Mesenchymal stem cell (in vitro differentiated cells and primary cell): ENCODE data around the gene GRHL1.

Source experiments
- DNase-seq: peaks from one replicate; pipeline ENCODE4 v3.0.0-alpha.2; 2013
- H2AFZ ChIP-seq: one replicate; pipeline ENCODE4 v1.6.1; 2013; ENCODE audit warnings: low read depth, mild to moderate bottlenecking, control low read depth, inconsistent platforms, low read length, moderate library complexity
- H2AK5ac ChIP-seq: 2 replicates; pipeline ENCODE4 v1.6.1; 2013; ENCODE audit warnings: low read length, moderate library complexity, mild to moderate bottlenecking, inconsistent platforms; ENCODE audit not compliant: severe bottlenecking
- H2BK120ac ChIP-seq: one replicate; pipeline ENCODE4 v1.6.1; 2013; ENCODE audit warnings: low read depth, mild to moderate bottlenecking, inconsistent platforms, low read length, moderate library complexity
- H2BK12ac ChIP-seq, 2 experiments: one replicate each; pipeline ENCODE4 v1.6.1; 2013; ENCODE audit warnings: inconsistent platforms in 2 of 2, low read length in 2 of 2, mild to moderate bottlenecking in 2 of 2, moderate library complexity in 2 of 2, control low read depth in 1 of 2
- H2BK15ac ChIP-seq: one replicate; pipeline ENCODE4 v1.6.1; 2013; ENCODE audit warnings: mild to moderate bottlenecking, low read depth, inconsistent platforms; ENCODE audit not compliant: poor library complexity, severe bottlenecking
- H2BK5ac ChIP-seq: 2 replicates; pipeline ENCODE4 v1.6.1; 2013; ENCODE audit warnings: low read depth, mild to moderate bottlenecking, low read length, control low read depth, inconsistent platforms; ENCODE audit not compliant: poor library complexity, severe bottlenecking
- H3K14ac ChIP-seq, 2 experiments: one replicate each; pipeline ENCODE4 v1.6.1; 2013; ENCODE audit warnings: inconsistent platforms in 2 of 2, low read length in 2 of 2, control low read depth in 1 of 2, mild to moderate bottlenecking in 1 of 2, moderate library complexity in 1 of 2
- H3K18ac ChIP-seq, 2 experiments: one replicate each; pipeline ENCODE4 v1.6.1; 2013; ENCODE audit warnings: inconsistent platforms in 2 of 2, low read length in 2 of 2, control low read depth in 1 of 2, low read depth in 1 of 2, mild to moderate bottlenecking in 1 of 2
- H3K23ac ChIP-seq, 2 experiments: one replicate each; pipeline ENCODE4 v1.6.1; 2013; ENCODE audit warnings: inconsistent platforms in 2 of 2, low read length in 2 of 2, mild to moderate bottlenecking in 2 of 2, moderate library complexity in 2 of 2, control low read depth in 1 of 2
- H3K27ac ChIP-seq: 2 replicates; pipeline ENCODE4 v1.5.1; 2013; ENCODE audit warnings: mild to moderate bottlenecking, moderate library complexity, low read length, control low read depth, inconsistent platforms; ENCODE audit not compliant: poor library complexity, severe bottlenecking
- H3K27me3 ChIP-seq, 2 experiments: 2 replicates each; pipeline versions ENCODE4 v1.6.1 to v1.7.0; 2013; ENCODE audit warnings: low read length in 2 of 2, mild to moderate bottlenecking in 2 of 2, moderate library complexity in 2 of 2, control low read depth in 1 of 2, inconsistent platforms in 1 of 2; ENCODE audit not compliant: control insufficient read depth in 1 of 2, insufficient read depth in 1 of 2
- H3K36me3 ChIP-seq, 2 experiments: 2 replicates each; pipeline versions ENCODE4 v1.6.1 to v1.7.0; 2013; ENCODE audit warnings: low read length in 2 of 2, control low read depth in 1 of 2, inconsistent platforms in 1 of 2, low read depth in 1 of 2, mild to moderate bottlenecking in 1 of 2; ENCODE audit not compliant: insufficient read depth in 2 of 2, control insufficient read depth in 1 of 2
- H3K4ac ChIP-seq, 2 experiments: one replicate each; pipeline ENCODE4 v1.6.1; 2013; ENCODE audit warnings: inconsistent platforms in 2 of 2, low read length in 2 of 2, mild to moderate bottlenecking in 2 of 2, moderate library complexity in 2 of 2, control low read depth in 1 of 2, low read depth in 1 of 2
- H3K4me1 ChIP-seq: 2 replicates; pipeline ENCODE4 v1.6.1; 2013; ENCODE audit warnings: low read depth, low read length, control low read depth; ENCODE audit not compliant: control insufficient read depth, insufficient read depth
- H3K4me2 ChIP-seq: 2 replicates; pipeline ENCODE4 v1.6.1; 2013; ENCODE audit warnings: low read length, mild to moderate bottlenecking, inconsistent platforms; ENCODE audit not compliant: poor library complexity, severe bottlenecking
- H3K4me3 ChIP-seq, 2 experiments: 2 replicates each; pipeline versions ENCODE4 v1.5.1 to v1.7.0; 2013; ENCODE audit warnings: low read length in 2 of 2, mild to moderate bottlenecking in 2 of 2, control low read depth in 1 of 2, low read depth in 1 of 2; ENCODE audit not compliant: insufficient read depth in 1 of 2
- H3K79me1 ChIP-seq: replicated peaks from 2 replicates; pipeline ENCODE4 v1.6.1; 2013; ENCODE audit warnings: mild to moderate bottlenecking, control low read depth, low read length, inconsistent platforms; ENCODE audit not compliant: poor library complexity, severe bottlenecking
- H3K9ac ChIP-seq: 2 replicates; pipeline ENCODE4 v1.7.0; 2013; ENCODE audit warnings: mild to moderate bottlenecking, low read length, moderate library complexity
- H3K9me3 ChIP-seq: 2 replicates; pipeline ENCODE4 v1.7.0; 2013; ENCODE audit warnings: mild to moderate bottlenecking, low read length; ENCODE audit not compliant: control insufficient read depth
- H4K8ac ChIP-seq: one replicate; pipeline ENCODE4 v1.6.1; 2013; ENCODE audit warnings: inconsistent platforms, mild to moderate bottlenecking, low read length, moderate library complexity
- H4K91ac ChIP-seq: one replicate; pipeline ENCODE4 v1.6.1; 2013; ENCODE audit warnings: mild to moderate bottlenecking, low read length, inconsistent platforms
- WGBS: methylation state at CpG from one replicate; pipeline ENCODE4 v1.1.7; 2013; ENCODE audit warnings: mixed read lengths; 5-methylcytosine and 5-hydroxymethylcytosine counted together

Gene GRHL1

DNA sequence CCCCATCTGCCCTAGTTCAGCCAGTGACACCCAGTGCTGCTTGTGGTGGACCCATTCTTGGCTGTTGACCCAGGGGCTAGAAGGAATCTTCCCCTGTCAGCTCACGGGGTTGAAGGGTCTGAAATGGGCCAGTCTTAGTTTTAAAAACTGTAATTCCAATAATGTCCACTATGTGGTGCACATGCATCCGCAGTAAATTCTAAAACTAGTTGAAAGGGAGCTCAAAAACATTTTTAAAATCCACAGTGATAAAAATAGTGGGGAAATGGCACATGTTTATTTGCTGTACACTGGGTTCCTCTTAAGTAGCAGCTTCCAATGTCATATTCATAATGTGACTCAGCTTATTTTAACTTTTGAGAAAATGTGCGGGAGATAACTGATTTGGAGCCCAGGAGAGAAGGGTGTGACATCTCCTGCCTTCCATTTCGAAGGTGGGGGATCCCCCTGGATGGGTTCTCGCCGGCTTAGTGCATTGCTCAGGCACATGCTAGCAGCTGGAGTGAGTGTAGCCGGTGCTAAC lies 32.8 kb downstream of the GRHL1 start:
- Histone ChIP-seq H2BK120ac (no peak overlapping the region), H2BK12ac (no peak overlapping the region), H3K14ac (no peak overlapping the region), H2BK5ac (no peak overlapping the region), H3K27ac (peak overlapping the region; percentile 51), H3K18ac (no peak overlapping the region), H3K9me3 (no peaks in the 10 kb centered on the region), H2AK5ac (no peak overlapping the region), H4K91ac (no peak overlapping the region), H2BK15ac (no peak overlapping the region), H2AFZ (no peak overlapping the region), H3K4me3 (no peak overlapping the region), H4K8ac (no peak overlapping the region), H3K23ac (no peak overlapping the region), H3K4me2 (no peak overlapping the region), H3K4ac (no peak overlapping the region), H3K9ac (peak overlapping the region; percentile 57), H3K27me3 (no peaks in the 10 kb centered on the region), H3K4me1 (peaks cover 11% of the 10 kb centered on the region), H3K79me1 (no peaks in the 10 kb centered on the region), H3K36me3 (no peaks in the 10 kb centered on the region)
- DNase-seq = peak; percentile 64
- WGBS = 58% methylated on average over 6 of the region's 7 CpGs

DNA sequence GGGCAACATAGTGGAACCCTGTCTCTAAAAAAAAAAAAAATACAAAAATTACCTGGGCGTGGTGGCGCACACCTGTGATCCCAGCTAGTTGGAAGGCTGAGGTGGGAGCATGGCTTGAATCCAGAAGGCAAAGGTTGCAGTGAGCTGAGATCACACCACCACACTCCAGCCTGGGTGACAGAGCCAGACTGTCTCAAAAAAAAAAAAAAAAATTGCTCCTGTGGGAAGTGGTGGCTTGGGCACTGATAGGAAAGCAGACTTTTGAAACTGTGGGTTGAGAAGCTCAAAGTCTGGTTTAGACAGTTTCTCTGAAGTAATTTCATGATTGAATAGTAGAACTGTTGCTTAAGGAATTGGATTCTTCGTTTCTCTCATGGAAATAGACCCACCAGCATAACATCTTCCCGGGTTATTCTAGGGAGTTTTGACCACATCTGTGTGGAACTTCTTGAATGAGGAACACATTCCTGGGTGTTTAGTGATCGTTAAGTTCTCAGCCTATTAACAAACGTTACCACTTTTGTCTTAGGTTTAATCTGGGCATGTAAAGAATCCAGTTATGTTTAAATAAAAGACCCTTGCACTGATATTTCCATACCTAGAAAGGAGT lies 33.5 kb downstream of the GRHL1 start:
- H3K27me3 ChIP-seq = no peaks in the 10 kb centered on the region
- no peak overlapping the region for H4K8ac ChIP-seq
- peak overlapping the region; percentile 8 for H2AK5ac ChIP-seq
- H3K4me1 ChIP-seq = peaks cover 11% of the 10 kb centered on the region
- 75% methylated on average over 4 of the region's 6 CpGs for WGBS
- H3K4me3 ChIP-seq = no peak overlapping the region
- H3K23ac ChIP-seq = no peak overlapping the region
- H2BK15ac ChIP-seq = no peak overlapping the region
- H2BK12ac ChIP-seq = no peak overlapping the region
- H3K79me1 ChIP-seq = no peaks in the 10 kb centered on the region
- H3K9me3 ChIP-seq = no peaks in the 10 kb centered on the region
- no peaks in the 10 kb centered on the region for H3K36me3 ChIP-seq
- peak; percentile 58 for DNase-seq
- peak overlapping the region; percentile 57 for H3K9ac ChIP-seq
- no peak overlapping the region for H2AFZ ChIP-seq
- H2BK5ac ChIP-seq = peak overlapping the region; percentile 39
- H4K91ac ChIP-seq = no peak overlapping the region
- no peak overlapping the region for H3K18ac ChIP-seq
- H3K14ac ChIP-seq = no peak overlapping the region
- H2BK120ac ChIP-seq = no peak overlapping the region
- H3K27ac ChIP-seq = peak overlapping the region; percentile 51
- H3K4me2 ChIP-seq = no peak overlapping the region
- no peak overlapping the region for H3K4ac ChIP-seq

DNA sequence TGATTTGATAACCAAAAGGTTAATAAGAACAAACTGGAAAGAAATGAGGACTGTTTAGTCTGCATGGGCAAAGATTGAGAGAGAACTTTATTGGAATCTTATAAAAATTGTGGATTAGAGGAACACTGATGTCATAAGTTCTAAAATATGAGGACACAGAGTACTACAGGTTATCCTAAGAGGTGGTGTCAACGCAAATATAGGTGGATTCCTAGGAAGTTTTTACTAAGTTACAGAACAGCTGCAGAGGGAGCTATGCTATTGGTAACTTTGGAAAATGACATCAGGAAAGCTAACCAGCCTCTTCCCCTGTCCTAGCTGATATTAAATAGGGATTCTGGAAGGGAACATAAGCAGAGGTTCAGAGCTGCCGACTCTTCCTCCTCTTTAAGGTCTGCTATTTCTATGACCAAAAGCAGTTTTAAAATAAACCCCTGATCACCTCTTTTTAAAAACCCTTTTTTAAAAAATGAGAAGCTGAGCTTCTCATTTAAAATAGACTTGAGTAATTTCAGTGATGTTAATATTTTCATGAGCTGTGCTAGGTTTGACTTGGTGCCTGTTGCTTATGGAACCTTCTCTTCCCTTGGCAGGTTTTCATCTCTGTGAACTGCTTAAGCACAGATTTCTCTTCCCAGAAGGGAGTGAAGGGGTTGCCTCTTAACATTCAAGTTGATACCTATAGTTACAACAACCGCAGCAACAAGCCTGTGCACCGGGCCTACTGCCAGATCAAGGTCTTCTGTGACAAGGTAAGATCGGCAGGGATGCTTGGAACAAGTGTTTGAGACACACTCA lies 34.2 kb downstream of the GRHL1 start:
- H2AFZ ChIP-seq = no peak overlapping the region
- no peaks in the 10 kb centered on the region for H3K27me3 ChIP-seq
- no peak overlapping the region for H4K8ac ChIP-seq
- no peak for DNase-seq
- no peak overlapping the region for H3K18ac ChIP-seq
- no peak overlapping the region for H3K14ac ChIP-seq
- H2BK12ac ChIP-seq = no peak overlapping the region
- peak overlapping the region; percentile 57 for H3K9ac ChIP-seq
- H2AK5ac ChIP-seq = no peak overlapping the region
- H4K91ac ChIP-seq = no peak overlapping the region
- no peaks in the 10 kb centered on the region for H3K79me1 ChIP-seq
- H3K4me2 ChIP-seq = no peak overlapping the region
- no peak overlapping the region for H3K23ac ChIP-seq
- H2BK15ac ChIP-seq = no peak overlapping the region
- peak overlapping the region; percentile 30 for H3K27ac ChIP-seq
- no peak overlapping the region for H3K4me3 ChIP-seq
- H3K9me3 ChIP-seq = no peaks in the 10 kb centered on the region
- 100% methylated on average over 5 of the region's 5 CpGs for WGBS
- no peak overlapping the region for H3K4ac ChIP-seq
- H2BK120ac ChIP-seq = no peak overlapping the region
- no peak overlapping the region for H2BK5ac ChIP-seq
- H3K36me3 ChIP-seq = no peaks in the 10 kb centered on the region
- peaks cover 13% of the 10 kb centered on the region for H3K4me1 ChIP-seq

DNA sequence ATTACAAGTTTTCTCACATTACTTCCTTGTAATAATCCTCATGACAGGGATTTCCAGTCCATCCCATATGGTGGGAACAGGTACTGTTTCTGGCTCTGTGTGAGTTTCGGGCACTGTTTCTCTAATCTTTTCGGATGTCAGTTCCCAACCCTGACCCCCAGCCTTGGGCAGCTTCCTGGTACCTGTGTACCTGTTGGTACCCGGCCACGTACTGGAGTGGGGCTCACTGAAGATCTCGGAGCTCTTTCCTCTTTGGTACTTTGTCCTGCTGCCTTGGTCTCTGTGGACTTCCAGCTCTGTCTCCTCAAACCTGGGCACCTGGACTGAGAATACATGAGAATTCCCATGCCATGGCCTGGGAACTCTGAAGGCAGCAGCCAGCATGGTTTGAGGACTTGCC lies 36.8 kb downstream of the GRHL1 start:
- no peaks in the 10 kb centered on the region for H3K27me3 ChIP-seq
- H3K18ac ChIP-seq = no peak overlapping the region
- H3K9ac ChIP-seq = no peak overlapping the region
- H3K14ac ChIP-seq = no peak overlapping the region
- no peaks in the 10 kb centered on the region for H3K79me1 ChIP-seq
- no peak overlapping the region for H2AFZ ChIP-seq
- H2BK5ac ChIP-seq = no peak overlapping the region
- H3K4me2 ChIP-seq = no peak overlapping the region
- H3K4me3 ChIP-seq = no peak overlapping the region
- H3K23ac ChIP-seq = no peak overlapping the region
- H4K91ac ChIP-seq = no peak overlapping the region
- no peak overlapping the region for H3K4ac ChIP-seq
- H2BK12ac ChIP-seq = no peak overlapping the region
- H3K9me3 ChIP-seq = no peaks in the 10 kb centered on the region
- H2BK120ac ChIP-seq = no peak overlapping the region
- H2BK15ac ChIP-seq = no peak overlapping the region
- no peak overlapping the region for H3K27ac ChIP-seq
- peaks cover 8% of the 10 kb centered on the region for H3K4me1 ChIP-seq
- WGBS = 95% methylated on average over 5 of the region's 5 CpGs
- H2AK5ac ChIP-seq = no peak overlapping the region
- H4K8ac ChIP-seq = no peak overlapping the region
- DNase-seq = no peak
- no peaks in the 10 kb centered on the region for H3K36me3 ChIP-seq
